HG03575 (cell line): Measurements from ENCODE around the gene HOXA9.

ENCODE experiments used
- ATAC-seq: cut with Tn5 transposase; IDR thresholded peaks from one replicate; pipeline ENCODE4 v1.9.1; 2021; ENCODE audit not compliant: unreplicated experiment, insufficient number of reproducible peaks, low FRiP score; ENCODE audit errors: extremely low read depth

Gene HOXA9

GRCh38 chr7:27157702-27158431 lies 7.5 kb downstream of the HOXA9 start:
- ATAC-seq: no peak

- no peak for ATAC-seq
Measured at GRCh38 chr7:27156916-27157701, 8.2 kb downstream of the HOXA9 start.

GRCh38 chr7:27156508-27156898 lies 8.8 kb downstream of the HOXA9 start, which contains the start of gene HOXA7:
HOXA7 (minus strand) TSS chr7:27156675; CDS start chr7:27156545, 130 bp downstream.
- no peak for ATAC-seq

GRCh38 chr7:27155816-27156507 lies 9.4 kb downstream of the HOXA9 start:
- ATAC-seq: no peak

GRCh38 chr7:27154901-27155815 lies 10.2 kb downstream of the HOXA9 start:
- no peak for ATAC-seq

GRCh38 chr7:27154369-27154768 lies 11.0 kb downstream of the HOXA9 start:
- no peak for ATAC-seq

GRCh38 chr7:27153526-27153925 lies 11.8 kb downstream of the HOXA9 start:
- ATAC-seq: no peak

- ATAC-seq: no peak
Measured at GRCh38 chr7:27152816-27153442, 12.4 kb downstream of the HOXA9 start.

GRCh38 chr7:27151931-27152815 lies 13.2 kb downstream of the HOXA9 start, which contains the start of gene HOXA3:
HOXA3 (minus strand) TSS chr7:27152583; CDS start chr7:27110640, 41,943 bp downstream.
- no peak for ATAC-seq

- ATAC-seq: no peak
Measured at GRCh38 chr7:27151341-27151930, 13.9 kb downstream of the HOXA9 start.

GRCh38 chr7:27150568-27151340 lies 14.6 kb downstream of the HOXA9 start:
- ATAC-seq: no peak

GRCh38 chr7:27149842-27150567 lies 15.3 kb downstream of the HOXA9 start:
- no peak for ATAC-seq

- no peak for ATAC-seq
Measured at GRCh38 chr7:27148756-27149641, 16.3 kb downstream of the HOXA9 start.

GRCh38 chr7:27148031-27148755 lies 17.1 kb downstream of the HOXA9 start:
- ATAC-seq: no peak
